OCI-LY3 (cell line): ENCODE data around the gene TAB3.

ENCODE experiments used
- CTCF ChIP-seq: fragments of 200-600, 300-600 bp; sonication (generic); IDR thresholded peaks from 2 replicates; pipeline ENCODE4 v1.5.1; 2014; ENCODE audit warnings: antibody characterized with exemption, low read length, low read depth
- EZH2phosphoT487 ChIP-seq: fragments of 200-600 bp; shearing (Covaris generic); IDR thresholded peaks from 2 replicates; pipeline ENCODE4 v1.6.1; 2018; ENCODE audit warnings: antibody characterized with exemption, mixed run types, low read depth

- TF ChIP-seq CTCF (no peak), EZH2phosphoT487 (no peak)
Measured at GRCh38 chrX:30830326-30830943, 58.6 kb downstream of the TAB3 start.
